B cell (primary cell): ENCODE results near the gene MED23. TPM values are rescaled to one million over a fixed set of nuclear protein-coding genes. Genes with fewer than 3 reads are reported as not detected.

ENCODE experiments used
- ATAC-seq: fragments of 200-7000 bp; cut with Tn5 transposase; one replicate; pipeline ENCODE4 v1.10.0; 2021; ENCODE audit warnings: low read depth, mild to moderate bottlenecking, moderate number of reproducible peaks, moderate library complexity
- CTCF ChIA-PET: fragments of 350-600 bp; sonication (Branson Sonifier 250); formaldehyde crosslinking; loops from one replicate; lab custom pipeline; 2021; ENCODE audit warnings: antibody characterized with exemption, inconsistent platforms; lab: Charles Lee
- POLR2A ChIA-PET: fragments of 350-600 bp; sonication (Branson Sonifier 250); formaldehyde crosslinking; loops from one replicate; lab custom pipeline; 2021; ENCODE audit warnings: antibody characterized with exemption; lab: Charles Lee
- DNase-seq: peaks from one replicate; pipeline ENCODE4 v3.0.0; 2013
- H2AFZ ChIP-seq: 2 replicates; pipeline ENCODE4 v1.6.1; 2012; ENCODE audit warnings: mild to moderate bottlenecking, low read depth, low read length; ENCODE audit not compliant: insufficient read depth, poor library complexity, severe bottlenecking
- H3K27ac ChIP-seq, 2 donors: 1 replicate in 1 of 2; 2 replicates in 1 of 2; pipeline ENCODE4 v1.5.1; 2012 to 2013; ENCODE audit warnings: low read length in 2 of 2, mild to moderate bottlenecking in 2 of 2, moderate library complexity in 1 of 2
- H3K27me3 ChIP-seq, 4 experiments: fragments of 200-600 bp in 1 of 4; sonication (generic) in 1 of 4; replicated peaks in 1 of 4; 1 replicate in 2 of 4; 2 replicates in 2 of 4; pipeline versions ENCODE4 v1.6.1 to v1.7.0; 2013 to 2016; ENCODE audit warnings: low read length in 3 of 4, mild to moderate bottlenecking in 2 of 4, mixed read lengths in 1 of 4, moderate library complexity in 1 of 4; ENCODE audit not compliant: insufficient read depth in 4 of 4, control insufficient read depth in 3 of 4; ENCODE audit errors: control extremely low read depth in 1 of 4
- H3K36me3 ChIP-seq, 2 experiments: replicated peaks in 1 of 2; 1 replicate in 1 of 2; 2 replicates in 1 of 2; pipeline versions ENCODE4 v1.6.1 to v1.7.1; 2013; ENCODE audit warnings: low read length in 1 of 2; ENCODE audit not compliant: insufficient read depth in 2 of 2, control insufficient read depth in 1 of 2; ENCODE audit errors: control extremely low read depth in 1 of 2, extremely low read depth in 1 of 2
- H3K4me1 ChIP-seq, 2 donors: fragments of 200-600 bp in 1 of 2; sonication (generic) in 1 of 2; 1 replicate in 1 of 2; 2 replicates in 1 of 2; pipeline versions ENCODE4 v1.5.1 to v1.6.1; 2013 to 2017; ENCODE audit warnings: low read length in 2 of 2; ENCODE audit not compliant: control insufficient read depth in 2 of 2, insufficient read depth in 2 of 2
- H3K4me2 ChIP-seq: replicated peaks from 2 replicates; pipeline ENCODE3; 2012; ENCODE audit warnings: mild to moderate bottlenecking, low read depth, low read length; ENCODE audit not compliant: poor library complexity, severe bottlenecking
- H3K4me3 ChIP-seq, 5 experiments: fragments of 200-600 bp in 1 of 5; sonication (generic) in 1 of 5; 1 replicate in 3 of 5; 2 replicates in 2 of 5; pipeline versions ENCODE4 v1.5.1 to v1.7.0; 2011 to 2016; ENCODE audit warnings: low read length in 4 of 5, mild to moderate bottlenecking in 4 of 5, low read depth in 2 of 5, control low read depth in 1 of 5, moderate library complexity in 1 of 5; ENCODE audit not compliant: insufficient read depth in 1 of 5; ENCODE audit errors: control extremely low read depth in 1 of 5, extremely low read depth in 1 of 5
- H3K79me2 ChIP-seq: fragments of 200-600 bp; sonication (generic); one replicate; pipeline ENCODE4 v1.6.0; 2016; ENCODE audit warnings: low read length; ENCODE audit not compliant: control insufficient read depth, insufficient read depth
- H3K9ac ChIP-seq: fragments of 200-600 bp; sonication (generic); 2 replicates; pipeline ENCODE4 v1.6.1; 2017; ENCODE audit warnings: mild to moderate bottlenecking, low read length, moderate library complexity
- H3K9me3 ChIP-seq, 3 donors: one replicate each; pipeline versions ENCODE4 v1.6.1 to v1.7.1; 2013; ENCODE audit warnings: low read length in 2 of 3; ENCODE audit not compliant: control insufficient read depth in 2 of 3, insufficient read depth in 1 of 3; ENCODE audit errors: control extremely low read depth in 1 of 3
- H4K20me1 ChIP-seq: 2 replicates; pipeline ENCODE4 v1.6.0; 2012; ENCODE audit warnings: mild to moderate bottlenecking, low read length; ENCODE audit not compliant: insufficient read depth, control insufficient read depth, poor library complexity, severe bottlenecking
- H3K27ac Mint-ChIP-seq: one replicate; pipeline ENCODE4 v1.8.0; 2021; ENCODE audit warnings: mixed read lengths
- H3K27me3 Mint-ChIP-seq: one replicate; pipeline ENCODE4 v1.8.0; 2021; ENCODE audit warnings: mixed read lengths
- H3K4me1 Mint-ChIP-seq: one replicate; pipeline ENCODE4 v1.8.0; 2021; ENCODE audit warnings: mixed read lengths
- H3K4me3 Mint-ChIP-seq: one replicate; pipeline ENCODE4 v1.8.0; 2021; ENCODE audit warnings: mixed read lengths
- H3K9me3 Mint-ChIP-seq: one replicate; pipeline ENCODE4 v1.8.0; 2022; ENCODE audit warnings: mixed read lengths; ENCODE audit not compliant: insufficient read depth
- EZH2 ChIP-seq: IDR thresholded peaks from 2 replicates; pipeline ENCODE4 v1.6.1; 2012; ENCODE audit warnings: borderline replicate concordance, low read depth, mild to moderate bottlenecking, moderate library complexity, low read length; ENCODE audit not compliant: insufficient read depth, poor library complexity, severe bottlenecking
- WGBS: methylation state at CpG from one replicate; pipeline ENCODE4 v1.1.5; 2013; ENCODE audit warnings: missing lambda C conversion rate; ENCODE audit not compliant: insufficient coverage; 5-methylcytosine and 5-hydroxymethylcytosine counted together
- intact Hi-C: fragments of 100-400 bp; cut with micrococcal nuclease; formaldehyde crosslinking; loops from one replicate; pipeline ENCODE4 v1.10.0; 2022
- polyA plus RNA-seq: library from polyadenylated mRNA; depleted of rRNA; stranded (reverse); fragments of >200 nt; gene quantifications from 2 replicates; pipeline ENCODE4 v1.2.3, GENCODE V29; 2012
- total RNA-seq, 2 donors: library from RNA; stranded (reverse); fragments of 120-200 nt in 1 of 2; gene quantifications; 1 replicate in 1 of 2; 2 replicates in 1 of 2; pipeline versions ENCODE4 v1.2.3 to v1.2.4, GENCODE V29; 2013 to 2022
- TF ChIP-seq, protein P1 (sequence below): fragments of 200-600 bp; IDR thresholded peaks from one replicate; pipeline ENCODE4 v1.8.0; 2022; ENCODE audit warnings: antibody characterized with exemption, mild to moderate bottlenecking

The MED23 gene
- total and polyA plus RNA-seq, 2 donors (not counting 1 experiment from before 2014, with no cell fraction given), result 22.7 to 57.1 TPM

GRCh38 chr6:131663578-131664165 is 35.6 kb upstream of the MED23 start:
- H4K20me1 ChIP-seq, result no peaks in the 10 kb centered on the region
- no peak overlapping the region for H3K4me3 Mint-ChIP-seq
- CTCF ChIA-PET, result no interaction called here
- no peak for DNase-seq
- no peak overlapping the region for H3K27ac Mint-ChIP-seq
- no peak overlapping the region for H2AFZ ChIP-seq
- H3K27me3 Mint-ChIP-seq, result no peaks in the 10 kb centered on the region
- POLR2A ChIA-PET, result no interaction called here
- no peak overlapping the region for H3K4me3 ChIP-seq
- no peak overlapping the region for H3K9ac ChIP-seq
- H3K4me2 ChIP-seq, result no peak overlapping the region
- no peak for TF ChIP-seq EZH2
- TF ChIP-seq, protein P1, sequence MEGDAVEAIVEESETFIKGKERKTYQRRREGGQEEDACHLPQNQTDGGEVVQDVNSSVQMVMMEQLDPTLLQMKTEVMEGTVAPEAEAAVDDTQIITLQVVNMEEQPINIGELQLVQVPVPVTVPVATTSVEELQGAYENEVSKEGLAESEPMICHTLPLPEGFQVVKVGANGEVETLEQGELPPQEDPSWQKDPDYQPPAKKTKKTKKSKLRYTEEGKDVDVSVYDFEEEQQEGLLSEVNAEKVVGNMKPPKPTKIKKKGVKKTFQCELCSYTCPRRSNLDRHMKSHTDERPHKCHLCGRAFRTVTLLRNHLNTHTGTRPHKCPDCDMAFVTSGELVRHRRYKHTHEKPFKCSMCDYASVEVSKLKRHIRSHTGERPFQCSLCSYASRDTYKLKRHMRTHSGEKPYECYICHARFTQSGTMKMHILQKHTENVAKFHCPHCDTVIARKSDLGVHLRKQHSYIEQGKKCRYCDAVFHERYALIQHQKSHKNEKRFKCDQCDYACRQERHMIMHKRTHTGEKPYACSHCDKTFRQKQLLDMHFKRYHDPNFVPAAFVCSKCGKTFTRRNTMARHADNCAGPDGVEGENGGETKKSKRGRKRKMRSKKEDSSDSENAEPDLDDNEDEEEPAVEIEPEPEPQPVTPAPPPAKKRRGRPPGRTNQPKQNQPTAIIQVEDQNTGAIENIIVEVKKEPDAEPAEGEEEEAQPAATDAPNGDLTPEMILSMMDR, result no peak
- no peak overlapping the region for H3K27ac ChIP-seq
- no peaks in the 10 kb centered on the region for H3K9me3 ChIP-seq
- no peaks in the 10 kb centered on the region for H3K79me2 ChIP-seq
- WGBS, result no CpG with 5 or more reads among the region's 2 CpGs
- no peaks in the 10 kb centered on the region for H3K4me1 ChIP-seq
- intact Hi-C loops, result no loop called here
- H3K4me1 Mint-ChIP-seq, result no peaks in the 10 kb centered on the region
- H3K27me3 ChIP-seq, result no peaks in the 10 kb centered on the region
- no peaks in the 10 kb centered on the region for H3K36me3 ChIP-seq
- no peaks in the 10 kb centered on the region for H3K9me3 Mint-ChIP-seq
- no peak for ATAC-seq

DNA sequence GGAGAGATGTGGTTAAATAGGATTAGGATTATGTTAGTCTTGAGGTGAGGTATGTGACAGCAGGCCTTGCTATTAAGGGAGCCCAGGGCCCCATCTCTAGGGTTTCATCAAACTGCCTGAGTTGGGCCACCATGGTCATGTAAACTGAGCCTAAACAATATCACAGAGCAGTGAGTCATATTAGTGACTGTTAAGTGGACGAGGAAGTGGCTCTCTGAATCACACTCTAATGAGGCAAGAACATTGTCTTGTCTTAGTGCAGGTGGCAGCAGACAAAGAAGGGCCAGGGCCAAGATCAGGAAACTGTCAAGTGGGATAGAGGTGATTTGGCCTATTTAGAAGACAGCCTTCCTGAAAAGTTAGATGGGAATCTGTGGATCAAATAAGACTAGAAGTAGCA is 32.2 kb upstream of the MED23 start:
- Mint-ChIP-seq H3K4me1 (peaks cover 1% of the 10 kb centered on the region), H3K4me3 (no peak overlapping the region), H3K27me3 (no peaks in the 10 kb centered on the region), H3K27ac (no peak overlapping the region), H3K9me3 (no peaks in the 10 kb centered on the region)
- Histone ChIP-seq H2AFZ (no peak overlapping the region), H3K27ac (no peak overlapping the region), H3K4me1 (no peaks in the 10 kb centered on the region), H3K27me3 (no peaks in the 10 kb centered on the region), H3K9ac (no peak overlapping the region), H3K9me3 (no peaks in the 10 kb centered on the region), H3K4me2 (no peak overlapping the region), H3K36me3 (no peaks in the 10 kb centered on the region), H3K4me3 (no peak overlapping the region), H3K79me2 (no peaks in the 10 kb centered on the region), H4K20me1 (no peaks in the 10 kb centered on the region)
- no peak for ATAC-seq
- CTCF ChIA-PET, result no interaction called here
- POLR2A ChIA-PET, result no interaction called here
- WGBS, result no CpG with 5 or more reads among the region's 1 CpG
- intact Hi-C loops, result no loop called here
- TF ChIP-seq EZH2, result no peak
- TF ChIP-seq, protein P1, result no peak
- no peak for DNase-seq
